ENCODE data around the gene C1orf159. TPM values are rescaled to one million over a fixed set of nuclear protein-coding genes. Genes with fewer than 3 reads are reported as not detected.

The C1orf159 gene
- total and polyA plus RNA-seq, 2 experiments from 2014 or later = 9.6 to 21.5 TPM

DNA sequence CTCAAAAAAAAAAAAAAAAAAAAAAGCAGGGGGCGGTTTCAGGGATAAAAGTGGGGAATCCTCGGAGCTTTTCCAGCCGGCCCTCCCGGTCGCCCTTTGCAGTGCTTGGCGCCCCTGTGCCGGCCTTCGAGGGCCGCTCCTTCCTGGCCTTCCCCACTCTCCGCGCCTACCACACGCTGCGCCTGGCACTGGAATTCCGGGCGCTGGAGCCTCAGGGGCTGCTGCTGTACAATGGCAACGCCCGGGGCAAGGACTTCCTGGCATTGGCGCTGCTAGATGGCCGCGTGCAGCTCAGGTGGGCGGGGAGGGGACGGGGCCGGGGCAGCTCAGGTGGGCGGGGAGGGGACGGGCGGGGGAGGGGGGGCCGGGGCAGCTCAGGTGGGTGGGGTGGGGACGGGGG lies 67.1 kb downstream of the C1orf159 start:
- H3K4me1 ChIP-seq (ENCODE audit: insufficient read depth) = no peaks in the 10 kb centered on the region
- H4K20me1 ChIP-seq (replicated peaks; ENCODE audit: insufficient read depth) = no peaks in the 10 kb centered on the region
- H3K36me3 ChIP-seq (ENCODE audit: insufficient read depth) = peaks cover 4% of the 10 kb centered on the region; the same call in 1 of the 2 replicates
- no peak overlapping the region for H2AFZ ChIP-seq
- peaks cover 34% of the 10 kb centered on the region for H3K36me3 Mint-ChIP-seq (ENCODE audit: low read depth)
- ATAC-seq (no peak), DNase-seq (ENCODE audit: low spot score) (no peak)
- H3K27ac ChIP-seq (ENCODE audit: low read depth) = no peak overlapping the region
- H3K9me3 Mint-ChIP-seq = peaks cover 2% of the 10 kb centered on the region; the same call in 1 of the 3 replicates
- no peak overlapping the region for H3K27ac Mint-ChIP-seq
- no peaks in the 10 kb centered on the region for H3K79me2 ChIP-seq (replicated peaks; ENCODE audit: insufficient read depth)
- no peak overlapping the region for H3K4me3 ChIP-seq
- H3K4me3 Mint-ChIP-seq = no peak overlapping the region
- no peak overlapping the region for H3K4me2 ChIP-seq
- no peaks in the 10 kb centered on the region for H3K9me2 ChIP-seq (ENCODE audit: insufficient read depth)
- H3K4me1 Mint-ChIP-seq = no peaks in the 10 kb centered on the region
- 0 out of 2 replicates have a peak, but pooled peaks cover 13% of the 10 kb centered on the region for H3F3A ChIP-seq (replicated peaks; ENCODE audit: low read depth)
- H3K27me3 ChIP-seq (ENCODE audit: insufficient read depth) = no peaks in the 10 kb centered on the region
- peaks cover 7% of the 10 kb centered on the region for H3K27me3 Mint-ChIP-seq (ENCODE audit: insufficient read depth, low read depth, poor library complexity)
- TF ChIP-seq EZH2 (IDR thresholded peaks at IDR 0.05; ENCODE audit: low read depth, unreplicated experiment) (no peak), POLR2AphosphoS5 (IDR thresholded peaks at IDR 0.05; ENCODE audit: low read depth) (no peak), ZNF331 (CRISPR knock-in tag; IDR thresholded peaks at IDR 0.05; ENCODE audit: low read depth) (no peak)
- TF ChIP-seq, protein P1, sequence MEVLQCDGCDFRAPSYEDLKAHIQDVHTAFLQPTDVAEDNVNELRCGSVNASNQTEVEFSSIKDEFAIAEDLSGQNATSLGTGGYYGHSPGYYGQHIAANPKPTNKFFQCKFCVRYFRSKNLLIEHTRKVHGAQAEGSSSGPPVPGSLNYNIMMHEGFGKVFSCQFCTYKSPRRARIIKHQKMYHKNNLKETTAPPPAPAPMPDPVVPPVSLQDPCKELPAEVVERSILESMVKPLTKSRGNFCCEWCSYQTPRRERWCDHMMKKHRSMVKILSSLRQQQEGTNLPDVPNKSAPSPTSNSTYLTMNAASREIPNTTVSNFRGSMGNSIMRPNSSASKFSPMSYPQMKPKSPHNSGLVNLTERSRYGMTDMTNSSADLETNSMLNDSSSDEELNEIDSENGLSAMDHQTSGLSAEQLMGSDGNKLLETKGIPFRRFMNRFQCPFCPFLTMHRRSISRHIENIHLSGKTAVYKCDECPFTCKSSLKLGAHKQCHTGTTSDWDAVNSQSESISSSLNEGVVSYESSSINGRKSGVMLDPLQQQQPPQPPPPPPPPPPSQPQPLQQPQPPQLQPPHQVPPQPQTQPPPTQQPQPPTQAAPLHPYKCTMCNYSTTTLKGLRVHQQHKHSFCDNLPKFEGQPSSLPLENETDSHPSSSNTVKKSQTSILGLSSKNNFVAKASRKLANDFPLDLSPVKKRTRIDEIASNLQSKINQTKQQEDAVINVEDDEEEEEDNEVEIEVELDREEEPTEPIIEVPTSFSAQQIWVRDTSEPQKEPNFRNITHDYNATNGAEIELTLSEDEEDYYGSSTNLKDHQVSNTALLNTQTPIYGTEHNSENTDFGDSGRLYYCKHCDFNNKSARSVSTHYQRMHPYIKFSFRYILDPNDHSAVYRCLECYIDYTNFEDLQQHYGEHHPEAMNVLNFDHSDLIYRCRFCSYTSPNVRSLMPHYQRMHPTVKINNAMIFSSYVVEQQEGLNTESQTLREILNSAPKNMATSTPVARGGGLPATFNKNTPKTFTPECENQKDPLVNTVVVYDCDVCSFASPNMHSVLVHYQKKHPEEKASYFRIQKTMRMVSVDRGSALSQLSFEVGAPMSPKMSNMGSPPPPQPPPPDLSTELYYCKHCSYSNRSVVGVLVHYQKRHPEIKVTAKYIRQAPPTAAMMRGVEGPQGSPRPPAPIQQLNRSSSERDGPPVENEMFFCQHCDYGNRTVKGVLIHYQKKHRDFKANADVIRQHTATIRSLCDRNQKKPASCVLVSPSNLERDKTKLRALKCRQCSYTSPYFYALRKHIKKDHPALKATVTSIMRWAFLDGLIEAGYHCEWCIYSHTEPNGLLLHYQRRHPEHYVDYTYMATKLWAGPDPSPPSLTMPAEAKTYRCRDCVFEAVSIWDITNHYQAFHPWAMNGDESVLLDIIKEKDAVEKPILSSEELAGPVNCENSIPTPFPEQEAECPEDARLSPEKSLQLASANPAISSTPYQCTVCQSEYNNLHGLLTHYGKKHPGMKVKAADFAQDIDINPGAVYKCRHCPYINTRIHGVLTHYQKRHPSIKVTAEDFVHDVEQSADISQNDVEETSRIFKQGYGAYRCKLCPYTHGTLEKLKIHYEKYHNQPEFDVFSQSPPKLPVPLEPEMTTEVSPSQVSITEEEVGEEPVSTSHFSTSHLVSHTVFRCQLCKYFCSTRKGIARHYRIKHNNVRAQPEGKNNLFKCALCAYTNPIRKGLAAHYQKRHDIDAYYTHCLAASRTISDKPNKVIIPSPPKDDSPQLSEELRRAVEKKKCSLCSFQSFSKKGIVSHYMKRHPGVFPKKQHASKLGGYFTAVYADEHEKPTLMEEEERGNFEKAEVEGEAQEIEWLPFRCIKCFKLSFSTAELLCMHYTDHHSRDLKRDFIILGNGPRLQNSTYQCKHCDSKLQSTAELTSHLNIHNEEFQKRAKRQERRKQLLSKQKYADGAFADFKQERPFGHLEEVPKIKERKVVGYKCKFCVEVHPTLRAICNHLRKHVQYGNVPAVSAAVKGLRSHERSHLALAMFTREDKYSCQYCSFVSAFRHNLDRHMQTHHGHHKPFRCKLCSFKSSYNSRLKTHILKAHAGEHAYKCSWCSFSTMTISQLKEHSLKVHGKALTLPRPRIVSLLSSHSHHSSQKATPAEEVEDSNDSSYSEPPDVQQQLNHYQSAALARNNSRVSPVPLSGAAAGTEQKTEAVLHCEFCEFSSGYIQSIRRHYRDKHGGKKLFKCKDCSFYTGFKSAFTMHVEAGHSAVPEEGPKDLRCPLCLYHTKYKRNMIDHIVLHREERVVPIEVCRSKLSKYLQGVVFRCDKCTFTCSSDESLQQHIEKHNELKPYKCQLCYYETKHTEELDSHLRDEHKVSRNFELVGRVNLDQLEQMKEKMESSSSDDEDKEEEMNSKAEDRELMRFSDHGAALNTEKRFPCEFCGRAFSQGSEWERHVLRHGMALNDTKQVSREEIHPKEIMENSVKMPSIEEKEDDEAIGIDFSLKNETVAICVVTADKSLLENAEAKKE (CRISPR knock-in tag; IDR thresholded peaks at IDR 0.05) = no peak
- TF ChIP-seq, protein P2, sequence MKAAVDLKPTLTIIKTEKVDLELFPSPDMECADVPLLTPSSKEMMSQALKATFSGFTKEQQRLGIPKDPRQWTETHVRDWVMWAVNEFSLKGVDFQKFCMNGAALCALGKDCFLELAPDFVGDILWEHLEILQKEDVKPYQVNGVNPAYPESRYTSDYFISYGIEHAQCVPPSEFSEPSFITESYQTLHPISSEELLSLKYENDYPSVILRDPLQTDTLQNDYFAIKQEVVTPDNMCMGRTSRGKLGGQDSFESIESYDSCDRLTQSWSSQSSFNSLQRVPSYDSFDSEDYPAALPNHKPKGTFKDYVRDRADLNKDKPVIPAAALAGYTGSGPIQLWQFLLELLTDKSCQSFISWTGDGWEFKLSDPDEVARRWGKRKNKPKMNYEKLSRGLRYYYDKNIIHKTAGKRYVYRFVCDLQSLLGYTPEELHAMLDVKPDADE (IDR thresholded peaks at IDR 0.05) = no peak
- TF ChIP-seq, protein P3, sequence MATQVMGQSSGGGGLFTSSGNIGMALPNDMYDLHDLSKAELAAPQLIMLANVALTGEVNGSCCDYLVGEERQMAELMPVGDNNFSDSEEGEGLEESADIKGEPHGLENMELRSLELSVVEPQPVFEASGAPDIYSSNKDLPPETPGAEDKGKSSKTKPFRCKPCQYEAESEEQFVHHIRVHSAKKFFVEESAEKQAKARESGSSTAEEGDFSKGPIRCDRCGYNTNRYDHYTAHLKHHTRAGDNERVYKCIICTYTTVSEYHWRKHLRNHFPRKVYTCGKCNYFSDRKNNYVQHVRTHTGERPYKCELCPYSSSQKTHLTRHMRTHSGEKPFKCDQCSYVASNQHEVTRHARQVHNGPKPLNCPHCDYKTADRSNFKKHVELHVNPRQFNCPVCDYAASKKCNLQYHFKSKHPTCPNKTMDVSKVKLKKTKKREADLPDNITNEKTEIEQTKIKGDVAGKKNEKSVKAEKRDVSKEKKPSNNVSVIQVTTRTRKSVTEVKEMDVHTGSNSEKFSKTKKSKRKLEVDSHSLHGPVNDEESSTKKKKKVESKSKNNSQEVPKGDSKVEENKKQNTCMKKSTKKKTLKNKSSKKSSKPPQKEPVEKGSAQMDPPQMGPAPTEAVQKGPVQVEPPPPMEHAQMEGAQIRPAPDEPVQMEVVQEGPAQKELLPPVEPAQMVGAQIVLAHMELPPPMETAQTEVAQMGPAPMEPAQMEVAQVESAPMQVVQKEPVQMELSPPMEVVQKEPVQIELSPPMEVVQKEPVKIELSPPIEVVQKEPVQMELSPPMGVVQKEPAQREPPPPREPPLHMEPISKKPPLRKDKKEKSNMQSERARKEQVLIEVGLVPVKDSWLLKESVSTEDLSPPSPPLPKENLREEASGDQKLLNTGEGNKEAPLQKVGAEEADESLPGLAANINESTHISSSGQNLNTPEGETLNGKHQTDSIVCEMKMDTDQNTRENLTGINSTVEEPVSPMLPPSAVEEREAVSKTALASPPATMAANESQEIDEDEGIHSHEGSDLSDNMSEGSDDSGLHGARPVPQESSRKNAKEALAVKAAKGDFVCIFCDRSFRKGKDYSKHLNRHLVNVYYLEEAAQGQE (IDR thresholded peaks at IDR 0.05; ENCODE audit: unreplicated experiment) = no peak
- TF ChIP-seq, protein P4, sequence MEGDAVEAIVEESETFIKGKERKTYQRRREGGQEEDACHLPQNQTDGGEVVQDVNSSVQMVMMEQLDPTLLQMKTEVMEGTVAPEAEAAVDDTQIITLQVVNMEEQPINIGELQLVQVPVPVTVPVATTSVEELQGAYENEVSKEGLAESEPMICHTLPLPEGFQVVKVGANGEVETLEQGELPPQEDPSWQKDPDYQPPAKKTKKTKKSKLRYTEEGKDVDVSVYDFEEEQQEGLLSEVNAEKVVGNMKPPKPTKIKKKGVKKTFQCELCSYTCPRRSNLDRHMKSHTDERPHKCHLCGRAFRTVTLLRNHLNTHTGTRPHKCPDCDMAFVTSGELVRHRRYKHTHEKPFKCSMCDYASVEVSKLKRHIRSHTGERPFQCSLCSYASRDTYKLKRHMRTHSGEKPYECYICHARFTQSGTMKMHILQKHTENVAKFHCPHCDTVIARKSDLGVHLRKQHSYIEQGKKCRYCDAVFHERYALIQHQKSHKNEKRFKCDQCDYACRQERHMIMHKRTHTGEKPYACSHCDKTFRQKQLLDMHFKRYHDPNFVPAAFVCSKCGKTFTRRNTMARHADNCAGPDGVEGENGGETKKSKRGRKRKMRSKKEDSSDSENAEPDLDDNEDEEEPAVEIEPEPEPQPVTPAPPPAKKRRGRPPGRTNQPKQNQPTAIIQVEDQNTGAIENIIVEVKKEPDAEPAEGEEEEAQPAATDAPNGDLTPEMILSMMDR (conservative IDR thresholded peaks at IDR 0.05; ENCODE audit: low read depth in 2 of 2) = no peak
